ENCODE data around the gene CIB1.

Gene CIB1

DNA sequence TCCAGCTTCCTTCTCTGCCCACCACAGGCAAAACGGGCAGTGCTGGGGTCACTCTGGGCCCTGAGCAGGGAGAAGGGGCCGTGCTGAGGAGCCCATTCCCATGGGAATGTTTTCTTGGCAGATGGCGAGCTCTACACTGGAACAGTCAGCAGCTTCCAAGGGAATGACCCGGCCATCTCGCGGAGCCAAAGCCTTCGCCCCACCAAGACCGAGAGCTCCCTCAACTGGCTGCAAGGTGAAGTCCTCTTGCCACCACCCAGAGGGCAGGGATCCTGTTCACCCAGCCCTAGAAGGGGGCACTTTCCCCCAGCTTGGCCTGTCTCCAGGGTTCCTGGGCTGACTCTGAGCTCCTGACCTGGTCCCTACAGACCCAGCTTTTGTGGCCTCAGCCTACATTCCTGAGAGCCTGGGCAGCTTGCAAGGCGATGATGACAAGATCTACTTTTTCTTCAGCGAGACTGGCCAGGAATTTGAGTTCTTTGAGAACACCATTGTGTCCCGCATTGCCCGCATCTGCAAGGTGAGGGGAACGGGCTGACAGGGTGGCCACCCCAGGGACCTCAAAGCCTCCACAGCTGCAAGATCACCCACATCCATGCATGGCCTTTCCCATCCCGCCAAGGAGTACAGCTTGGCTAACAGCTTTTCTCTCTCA, 12.4 kb downstream of the CIB1 start:
- peaks cover 1 to 12% (median 11%) of the 10 kb centered on the region in 5 donors for H3K4me1 ChIP-seq (ENCODE audit: control insufficient read depth in 5 of 5, insufficient read depth in 5 of 5, low read length in 5 of 5)
- H3K36me3 ChIP-seq (ENCODE audit: control insufficient read depth in 5 of 5, insufficient read depth in 5 of 5, low read length in 5 of 5) = peaks cover 0 to 42% (median 20%) of the 10 kb centered on the region in 5 donors
- H3K27ac ChIP-seq (ENCODE audit: low read depth, low read length) = no peak overlapping the region
- no peaks in the 10 kb centered on the region for H3K9me3 ChIP-seq (ENCODE audit: control insufficient read depth in 5 of 5, low read length in 5 of 5)
- no peak overlapping the region for H3K9ac ChIP-seq (ENCODE audit: low read length in 5 of 5)
- H3K4me3 ChIP-seq (ENCODE audit: low read depth in 1 of 5, low read length in 5 of 5) = no peak overlapping the region
- H3K27me3 ChIP-seq (ENCODE audit: control insufficient read depth in 5 of 5, insufficient read depth in 4 of 5, low read length in 5 of 5) = no peaks in the 10 kb centered on the region

DNA sequence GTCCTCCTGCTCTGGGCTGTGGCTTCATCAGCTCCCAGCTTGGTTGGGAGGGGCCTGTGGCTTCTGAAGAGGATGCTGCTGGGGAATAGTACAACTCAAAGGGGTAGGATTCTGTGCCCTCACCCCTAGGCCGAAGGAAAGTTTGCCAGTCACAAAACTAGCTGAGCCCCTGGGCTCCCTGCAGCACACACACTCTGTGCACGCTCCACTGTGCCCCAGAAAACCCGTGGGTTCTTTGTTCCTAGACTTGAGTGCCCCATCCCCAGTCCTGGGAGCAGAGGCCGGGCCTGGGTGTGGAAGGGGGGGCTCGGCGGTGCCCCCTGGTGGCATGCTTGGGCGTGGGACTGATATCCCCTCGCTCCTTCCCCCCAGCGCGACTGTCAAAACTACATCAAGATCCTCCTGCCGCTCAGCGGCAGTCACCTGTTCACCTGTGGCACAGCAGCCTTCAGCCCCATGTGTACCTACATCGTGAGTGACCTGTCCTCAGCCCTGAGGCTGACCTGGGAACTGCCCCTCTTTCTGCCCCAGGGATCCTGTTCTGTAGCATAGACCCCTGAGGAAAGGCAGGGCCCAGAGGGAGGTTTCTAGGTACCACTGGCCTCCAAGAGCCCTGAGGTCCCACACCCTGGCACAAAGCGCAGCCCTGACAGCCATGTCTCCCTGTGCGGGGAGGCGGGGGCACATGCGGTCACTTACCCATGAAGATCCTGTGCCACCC, 14.2 kb downstream of the CIB1 start:
- Histone ChIP-seq H3K9me3 (ENCODE audit: control insufficient read depth in 5 of 5, low read length in 5 of 5) (no peaks in the 10 kb centered on the region), H3K4me1 (ENCODE audit: control insufficient read depth in 5 of 5, insufficient read depth in 5 of 5, low read length in 5 of 5) (peaks cover 1 to 12% (median 11%) of the 10 kb centered on the region in 5 donors), H3K27me3 (ENCODE audit: control insufficient read depth in 5 of 5, insufficient read depth in 4 of 5, low read length in 5 of 5) (no peaks in the 10 kb centered on the region), H3K36me3 (ENCODE audit: control insufficient read depth in 5 of 5, insufficient read depth in 5 of 5, low read length in 5 of 5) (peaks cover 0 to 27% (median 8%) of the 10 kb centered on the region in 5 donors), H3K4me3 (ENCODE audit: low read depth in 1 of 5, low read length in 5 of 5) (no peak overlapping the region), H3K9ac (ENCODE audit: low read length in 5 of 5) (no peak overlapping the region), H3K27ac (ENCODE audit: low read depth, low read length) (no peak overlapping the region)

DNA sequence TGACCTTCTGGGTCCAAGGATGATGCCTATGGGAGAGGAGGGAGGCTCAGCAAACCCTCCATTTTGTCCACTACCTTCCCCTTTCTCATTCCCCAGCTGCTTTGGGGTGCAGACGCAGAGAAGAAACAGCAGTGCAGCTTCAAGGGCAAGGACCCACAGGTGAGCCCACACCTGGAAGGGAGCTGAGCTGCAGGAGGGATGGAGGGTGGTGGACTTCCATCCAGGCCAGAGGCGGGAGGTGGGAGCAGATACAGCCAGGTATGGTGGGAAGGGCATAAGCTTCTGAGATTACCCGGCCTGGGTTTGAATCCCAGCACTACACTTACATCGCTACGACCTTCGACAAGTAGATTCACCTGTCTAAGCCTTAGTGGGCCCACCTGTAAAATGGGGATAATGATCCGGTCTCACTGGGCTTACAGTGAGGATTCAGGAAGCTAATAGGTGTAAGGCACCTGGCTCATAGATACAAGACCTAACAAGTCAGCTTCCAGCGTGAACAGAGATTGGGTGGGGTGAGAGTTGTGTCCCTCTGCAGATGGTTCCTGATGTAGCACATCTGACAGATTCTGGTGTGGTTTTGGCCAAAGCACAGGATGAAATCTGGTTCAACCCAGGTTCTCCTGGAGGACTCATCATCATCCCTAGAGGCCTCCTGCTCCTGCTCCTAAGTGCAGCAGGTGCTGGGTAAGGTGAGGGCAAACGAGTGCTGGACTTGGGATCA, 15.9 kb downstream of the CIB1 start:
- no peak overlapping the region for H3K27ac ChIP-seq (ENCODE audit: low read depth, low read length)
- H3K9ac ChIP-seq (ENCODE audit: low read length in 5 of 5) = no peak overlapping the region

DNA sequence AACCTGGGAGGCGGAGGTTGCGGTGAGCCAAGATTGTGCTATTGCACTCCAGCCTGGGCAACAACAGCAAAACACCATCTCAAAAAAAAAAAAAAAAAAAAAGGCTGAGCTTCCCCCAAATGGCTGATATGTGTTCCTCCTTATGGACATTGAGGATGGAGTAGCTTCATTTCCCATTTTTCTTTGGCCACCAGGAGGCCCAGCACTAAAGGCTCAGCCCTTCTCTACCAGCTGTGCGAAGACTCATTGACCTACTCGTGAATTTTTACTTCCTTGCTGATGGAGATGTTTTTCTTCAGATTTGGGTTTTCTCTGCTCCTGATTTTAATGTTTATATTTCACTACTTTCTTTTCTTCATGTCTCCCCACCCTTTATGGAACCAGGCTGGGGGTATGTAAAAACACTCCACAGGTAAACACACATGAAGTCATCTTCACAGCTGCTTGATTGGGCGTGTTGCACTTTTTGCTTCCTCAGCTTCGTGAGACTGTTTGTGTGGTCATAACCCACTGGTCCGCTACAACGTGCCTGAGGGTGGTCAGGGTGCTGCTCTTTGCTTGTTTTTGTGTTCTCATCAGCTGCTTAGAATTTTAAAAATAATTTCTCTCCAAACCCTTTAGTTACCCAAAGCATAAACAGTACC, 19.1 kb downstream of the CIB1 start:
- Histone ChIP-seq H3K36me3 (ENCODE audit: control insufficient read depth in 5 of 5, insufficient read depth in 5 of 5, low read length in 5 of 5) (peaks cover 0 to 10% (median 3%) of the 10 kb centered on the region in 5 donors), H3K27me3 (ENCODE audit: control insufficient read depth in 5 of 5, insufficient read depth in 4 of 5, low read length in 5 of 5) (no peaks in the 10 kb centered on the region), H3K4me1 (ENCODE audit: control insufficient read depth in 5 of 5, insufficient read depth in 5 of 5, low read length in 5 of 5) (peaks cover 2 to 20% (median 8%) of the 10 kb centered on the region in 5 donors), H3K9me3 (ENCODE audit: control insufficient read depth in 5 of 5, low read length in 5 of 5) (no peaks in the 10 kb centered on the region), H3K9ac (ENCODE audit: low read length in 5 of 5) (no peak overlapping the region), H3K27ac (ENCODE audit: low read depth, low read length) (no peak overlapping the region), H3K4me3 (ENCODE audit: low read depth in 1 of 5, low read length in 5 of 5) (no peak overlapping the region)

More for the DNA sequence above, 15.9 kb downstream of the CIB1 start:
- Histone ChIP-seq H3K27me3 (ENCODE audit: control insufficient read depth in 5 of 5, insufficient read depth in 4 of 5, low read length in 5 of 5) (no peaks in the 10 kb centered on the region), H3K9me3 (ENCODE audit: control insufficient read depth in 5 of 5, low read length in 5 of 5) (no peaks in the 10 kb centered on the region), H3K4me1 (ENCODE audit: control insufficient read depth in 5 of 5, insufficient read depth in 5 of 5, low read length in 5 of 5) (peaks cover 1 to 14% (median 11%) of the 10 kb centered on the region in 5 donors), H3K4me3 (ENCODE audit: low read depth in 1 of 5, low read length in 5 of 5) (no peak overlapping the region), H3K36me3 (ENCODE audit: control insufficient read depth in 5 of 5, insufficient read depth in 5 of 5, low read length in 5 of 5) (peaks cover 0 to 12% (median 3%) of the 10 kb centered on the region in 5 donors)

DNA sequence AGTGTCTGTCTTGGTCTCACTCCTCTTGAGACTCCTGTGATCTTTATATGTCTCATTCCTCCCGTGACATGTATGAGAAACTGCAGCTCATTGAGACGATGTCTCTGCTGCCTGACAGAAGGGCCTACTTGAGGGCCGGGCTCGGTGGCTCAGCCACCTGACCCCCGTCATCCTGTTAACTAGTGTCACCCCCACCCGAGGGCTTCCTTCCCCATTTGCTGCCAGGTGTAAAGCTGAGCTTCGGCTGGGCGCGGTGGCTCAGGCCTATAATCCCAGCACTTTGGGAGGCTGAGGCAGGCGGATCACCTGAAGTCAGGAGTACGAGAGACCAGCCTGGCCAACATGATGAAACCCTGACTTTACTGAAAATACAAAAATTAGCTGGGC, 19.9 kb downstream of the CIB1 start:
- Histone ChIP-seq H3K9ac (ENCODE audit: low read length in 5 of 5) (no peak overlapping the region), H3K4me1 (ENCODE audit: control insufficient read depth in 5 of 5, insufficient read depth in 5 of 5, low read length in 5 of 5) (peaks cover 2 to 20% (median 8%) of the 10 kb centered on the region in 5 donors), H3K27ac (ENCODE audit: low read depth, low read length) (no peak overlapping the region)

DNA sequence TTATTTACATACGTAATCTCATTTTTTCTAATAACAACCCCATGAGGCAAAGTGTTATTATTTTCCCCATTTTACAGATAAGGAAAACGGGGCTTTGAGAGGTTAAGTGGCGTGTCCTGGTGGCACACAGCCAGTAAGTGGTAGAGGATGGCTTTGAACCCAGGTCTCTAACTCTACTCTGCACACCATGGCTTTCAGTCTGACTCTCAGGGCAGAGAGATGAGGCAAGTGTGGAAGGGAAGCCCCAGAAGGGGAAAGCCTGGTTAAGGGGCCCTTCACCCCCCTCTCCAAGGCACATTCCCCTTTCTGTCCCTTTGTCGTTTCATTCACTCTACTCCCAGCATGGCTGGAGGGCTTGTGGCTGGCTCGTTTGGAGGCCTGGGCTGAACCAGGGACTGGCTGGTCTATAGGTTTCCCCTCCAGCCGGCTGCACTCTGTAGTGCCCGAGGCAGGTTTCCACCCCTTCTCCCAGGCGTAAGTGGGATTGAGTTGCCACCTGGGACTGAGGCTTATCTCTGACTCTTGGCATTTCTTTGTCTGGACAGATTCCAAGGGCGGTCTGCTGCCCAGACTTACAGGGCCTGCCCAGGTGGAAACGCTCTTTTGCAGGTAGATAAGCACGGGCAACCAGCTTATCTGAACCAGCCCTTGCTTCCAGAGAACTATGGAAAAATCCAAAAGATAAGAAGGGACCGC, 20.5 kb downstream of the CIB1 start:
- Histone ChIP-seq H3K4me1 (ENCODE audit: control insufficient read depth in 5 of 5, insufficient read depth in 5 of 5, low read length in 5 of 5) (peaks cover 2 to 20% (median 8%) of the 10 kb centered on the region in 5 donors), H3K27ac (ENCODE audit: low read depth, low read length) (no peak overlapping the region), H3K9ac (ENCODE audit: low read length in 5 of 5) (no peak overlapping the region)

More for the DNA sequence above, 19.9 kb downstream of the CIB1 start:
- H3K36me3 ChIP-seq (ENCODE audit: control insufficient read depth in 5 of 5, insufficient read depth in 5 of 5, low read length in 5 of 5) = peaks cover 0 to 10% (median 3%) of the 10 kb centered on the region in 5 donors
- no peaks in the 10 kb centered on the region for H3K9me3 ChIP-seq (ENCODE audit: control insufficient read depth in 5 of 5, low read length in 5 of 5)
- H3K4me3 ChIP-seq (ENCODE audit: low read depth in 1 of 5, low read length in 5 of 5) = no peak overlapping the region
- no peaks in the 10 kb centered on the region for H3K27me3 ChIP-seq (ENCODE audit: control insufficient read depth in 5 of 5, insufficient read depth in 4 of 5, low read length in 5 of 5)

DNA sequence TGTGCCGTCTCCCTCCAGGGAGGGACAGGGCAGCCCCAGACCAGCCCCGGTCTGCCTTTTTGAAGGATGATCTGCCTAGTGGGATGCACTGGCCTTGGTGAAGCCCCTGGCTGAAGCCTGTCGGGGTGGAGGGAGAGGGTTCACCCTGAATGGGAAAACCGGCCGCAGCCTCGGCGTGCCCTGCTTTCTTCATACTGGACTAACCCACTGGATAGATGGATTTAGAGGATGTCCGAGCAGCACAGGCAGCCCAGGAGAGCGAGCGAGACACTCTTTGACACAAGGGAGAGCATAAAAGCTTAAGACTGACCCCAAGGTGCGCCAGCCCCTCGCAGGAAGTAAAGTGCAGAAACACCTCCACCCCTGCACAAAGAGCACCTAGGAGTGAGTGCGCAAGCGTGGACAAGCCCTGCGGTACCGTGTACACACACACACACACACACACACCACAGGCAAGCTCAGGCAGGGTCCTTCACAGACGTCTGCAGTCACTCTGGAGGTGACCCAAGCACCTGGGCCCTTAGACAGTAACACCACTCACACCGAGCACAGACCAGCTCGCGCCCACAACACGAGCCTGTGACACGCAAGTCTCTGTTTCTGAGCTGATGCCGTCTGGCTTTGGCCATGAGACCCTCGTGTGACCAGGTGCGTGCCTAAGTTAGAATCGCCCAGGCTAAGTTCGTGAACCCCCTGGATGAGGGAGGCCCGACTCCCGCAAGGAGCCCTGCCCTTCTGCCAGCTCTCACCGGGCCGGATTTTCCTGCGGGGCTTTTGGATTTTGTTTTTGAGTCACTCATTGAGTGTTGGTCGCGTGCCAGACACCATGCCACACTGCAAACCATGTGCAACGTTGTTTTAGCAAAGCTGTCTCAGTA, 21.3 kb downstream of the CIB1 start:
- H3K9ac ChIP-seq (ENCODE audit: low read length in 5 of 5) = no peak overlapping the region
- H3K4me1 ChIP-seq (ENCODE audit: control insufficient read depth in 5 of 5, insufficient read depth in 5 of 5, low read length in 5 of 5) = peaks cover 2 to 20% (median 8%) of the 10 kb centered on the region in 5 donors
- H3K9me3 ChIP-seq (ENCODE audit: control insufficient read depth in 5 of 5, low read length in 5 of 5) = no peaks in the 10 kb centered on the region
- no peak overlapping the region for H3K4me3 ChIP-seq (ENCODE audit: low read depth in 1 of 5, low read length in 5 of 5)
- H3K27me3 ChIP-seq (ENCODE audit: control insufficient read depth in 5 of 5, insufficient read depth in 4 of 5, low read length in 5 of 5) = no peaks in the 10 kb centered on the region
- H3K36me3 ChIP-seq (ENCODE audit: control insufficient read depth in 5 of 5, insufficient read depth in 5 of 5, low read length in 5 of 5) = peaks cover 0 to 3% (median under 1%) of the 10 kb centered on the region in 5 donors
- H3K27ac ChIP-seq (ENCODE audit: low read depth, low read length) = no peak overlapping the region

More for the DNA sequence above, 20.5 kb downstream of the CIB1 start:
- Histone ChIP-seq H3K27me3 (ENCODE audit: control insufficient read depth in 5 of 5, insufficient read depth in 4 of 5, low read length in 5 of 5) (no peaks in the 10 kb centered on the region), H3K36me3 (ENCODE audit: control insufficient read depth in 5 of 5, insufficient read depth in 5 of 5, low read length in 5 of 5) (peaks cover 0 to 10% (median 3%) of the 10 kb centered on the region in 5 donors), H3K4me3 (ENCODE audit: low read depth in 1 of 5, low read length in 5 of 5) (no peak overlapping the region), H3K9me3 (ENCODE audit: control insufficient read depth in 5 of 5, low read length in 5 of 5) (no peaks in the 10 kb centered on the region)

DNA sequence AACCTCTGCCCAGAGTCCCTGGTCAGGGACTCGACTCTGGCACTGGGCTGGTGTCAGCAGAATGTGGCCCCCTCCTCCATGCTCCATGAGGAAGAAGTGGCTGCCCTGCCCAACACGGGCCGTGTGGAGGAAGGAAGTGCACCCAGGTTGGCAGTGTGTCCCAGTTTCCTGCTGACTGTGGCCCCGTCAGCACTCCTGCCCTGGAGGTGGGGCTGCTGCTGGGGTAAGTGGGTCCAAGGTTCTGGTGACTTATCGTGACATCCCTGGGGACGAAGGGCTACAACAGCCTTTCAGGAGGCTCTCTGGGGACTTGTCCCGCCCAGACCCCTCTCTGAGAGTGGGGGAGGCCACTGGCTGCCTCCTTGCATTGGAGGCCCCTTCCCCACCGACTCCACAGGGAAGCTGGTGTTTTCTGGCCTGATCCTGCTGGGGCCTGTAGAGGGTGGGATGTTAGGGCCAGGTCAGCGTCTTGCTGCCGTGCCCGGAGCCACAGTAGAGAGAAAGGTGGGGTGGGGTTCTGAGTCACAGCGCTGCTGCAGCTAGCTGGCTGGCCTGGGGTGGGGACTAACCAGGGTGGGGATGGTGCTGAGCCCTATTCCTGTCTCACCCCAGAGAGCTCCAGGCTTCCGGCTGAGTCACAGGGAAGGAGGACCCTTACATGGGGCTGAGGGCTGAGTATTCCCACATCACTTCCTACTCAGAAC, 22.1 kb downstream of the CIB1 start:
- peak overlapping the region in 1 of 5 donors; percentile 52 for H3K9ac ChIP-seq (ENCODE audit: low read length in 5 of 5)
- H3K4me1 ChIP-seq (ENCODE audit: control insufficient read depth in 5 of 5, insufficient read depth in 5 of 5, low read length in 5 of 5) = peaks cover 2 to 20% (median 8%) of the 10 kb centered on the region in 5 donors
- H3K9me3 ChIP-seq (ENCODE audit: control insufficient read depth in 5 of 5, low read length in 5 of 5) = no peaks in the 10 kb centered on the region
- no peaks in the 10 kb centered on the region for H3K27me3 ChIP-seq (ENCODE audit: control insufficient read depth in 5 of 5, insufficient read depth in 4 of 5, low read length in 5 of 5)
- H3K4me3 ChIP-seq (ENCODE audit: low read depth in 1 of 5, low read length in 5 of 5) = no peak overlapping the region
- H3K36me3 ChIP-seq (ENCODE audit: control insufficient read depth in 5 of 5, insufficient read depth in 5 of 5, low read length in 5 of 5) = no peaks in the 10 kb centered on the region
- H3K27ac ChIP-seq (ENCODE audit: low read depth, low read length) = no peak overlapping the region

Data from subcutaneous abdominal adipose tissue (tissue), 5 donors.